Duodenal mucosa (tissue), 2 donors: ENCODE results near the gene MCOLN2.

Experiments
- H3K27ac ChIP-seq: one replicate; pipeline ENCODE4 v1.7.0; 2013; ENCODE audit warnings: low read depth, low read length
- H3K27me3 ChIP-seq, 2 donors: one replicate each; pipeline ENCODE4 v1.7.0; 2013; ENCODE audit warnings: low read length in 2 of 2, control low read depth in 1 of 2; ENCODE audit not compliant: insufficient read depth in 2 of 2, control insufficient read depth in 1 of 2
- H3K36me3 ChIP-seq, 2 donors: one replicate each; pipeline ENCODE4 v1.7.0; 2013; ENCODE audit warnings: low read length in 2 of 2, control low read depth in 1 of 2; ENCODE audit not compliant: insufficient read depth in 2 of 2, control insufficient read depth in 1 of 2
- H3K4me1 ChIP-seq, 2 donors: one replicate each; pipeline ENCODE4 v1.7.0; 2013; ENCODE audit warnings: low read length in 2 of 2, control low read depth in 1 of 2; ENCODE audit not compliant: insufficient read depth in 2 of 2, control insufficient read depth in 1 of 2
- H3K4me3 ChIP-seq, 2 donors: one replicate each; pipeline ENCODE4 v1.7.0; 2013; ENCODE audit warnings: low read length in 2 of 2, low read depth in 1 of 2
- H3K9ac ChIP-seq, 2 donors: one replicate each; pipeline ENCODE4 v1.7.0; 2013; ENCODE audit warnings: low read length in 2 of 2, low read depth in 1 of 2
- H3K9me3 ChIP-seq, 2 donors: one replicate each; pipeline ENCODE4 v1.7.0; 2013; ENCODE audit warnings: low read length in 2 of 2, control low read depth in 1 of 2; ENCODE audit not compliant: control insufficient read depth in 1 of 2

The MCOLN2 gene

GRCh38 chr1:84946631-84947030, 50.3 kb downstream of the MCOLN2 start:
- Histone ChIP-seq H3K4me3 (no peak overlapping the region), H3K27me3 (no peaks in the 10 kb centered on the region), H3K27ac (no peak overlapping the region), H3K36me3 (no peaks in the 10 kb centered on the region), H3K9me3 (no peaks in the 10 kb centered on the region), H3K4me1 (no peaks in the 10 kb centered on the region), H3K9ac (no peak overlapping the region)

- H3K27me3 ChIP-seq: no peaks in the 10 kb centered on the region
- H3K9me3 ChIP-seq: no peaks in the 10 kb centered on the region
- H3K27ac ChIP-seq: peak overlapping the region; percentile 33
- H3K9ac ChIP-seq: peak overlapping the region; percentile 36 to 61
- no peaks in the 10 kb centered on the region for H3K36me3 ChIP-seq
- peak overlapping the region; percentile 68 to 70 for H3K4me3 ChIP-seq
- H3K4me1 ChIP-seq: no peaks in the 10 kb centered on the region
These were observed 52.0 kb downstream of the MCOLN2 start for GRCh38 chr1:84944767-84945486.

- no peaks in the 10 kb centered on the region for H3K27me3 ChIP-seq
- H3K4me3 ChIP-seq: no peak overlapping the region
- no peak overlapping the region for H3K9ac ChIP-seq
- no peaks in the 10 kb centered on the region for H3K36me3 ChIP-seq
- H3K27ac ChIP-seq: no peak overlapping the region
- H3K9me3 ChIP-seq: no peaks in the 10 kb centered on the region
- H3K4me1 ChIP-seq: no peaks in the 10 kb centered on the region
These were observed 55.1 kb downstream of the MCOLN2 start for GRCh38 chr1:84941843-84942242.

GRCh38 chr1:84940481-84940880, 56.4 kb downstream of the MCOLN2 start:
- no peaks in the 10 kb centered on the region for H3K9me3 ChIP-seq

GRCh38 chr1:84939761-84940160, 57.2 kb downstream of the MCOLN2 start:
- Histone ChIP-seq H3K27me3 (no peaks in the 10 kb centered on the region), H3K27ac (no peak overlapping the region), H3K4me3 (no peak overlapping the region), H3K9ac (no peak overlapping the region), H3K9me3 (no peaks in the 10 kb centered on the region), H3K36me3 (no peaks in the 10 kb centered on the region), H3K4me1 (no peaks in the 10 kb centered on the region)

More at GRCh38 chr1:84940481-84940880, 56.4 kb downstream of the MCOLN2 start:
- Histone ChIP-seq H3K4me3 (no peak overlapping the region), H3K27ac (no peak overlapping the region), H3K4me1 (no peaks in the 10 kb centered on the region), H3K36me3 (no peaks in the 10 kb centered on the region), H3K27me3 (no peaks in the 10 kb centered on the region), H3K9ac (no peak overlapping the region)

- Histone ChIP-seq H3K9me3 (no peaks in the 10 kb centered on the region), H3K36me3 (no peaks in the 10 kb centered on the region)
These were observed 57.8 kb downstream of the MCOLN2 start for GRCh38 chr1:84939151-84939550.

GRCh38 chr1:84936116-84936810, 60.6 kb downstream of the MCOLN2 start:
- H3K4me3 ChIP-seq: no peak overlapping the region
- H3K36me3 ChIP-seq: no peaks in the 10 kb centered on the region
- H3K27ac ChIP-seq: no peak overlapping the region
- H3K9me3 ChIP-seq: no peaks in the 10 kb centered on the region
- H3K4me1 ChIP-seq: peaks cover 0 to 8% of the 10 kb centered on the region in 2 donors
- H3K27me3 ChIP-seq: no peaks in the 10 kb centered on the region
- H3K9ac ChIP-seq: no peak overlapping the region

More at GRCh38 chr1:84939151-84939550, 57.8 kb downstream of the MCOLN2 start:
- Histone ChIP-seq H3K9ac (no peak overlapping the region), H3K4me3 (no peak overlapping the region), H3K4me1 (no peaks in the 10 kb centered on the region), H3K27ac (no peak overlapping the region), H3K27me3 (no peaks in the 10 kb centered on the region)

GRCh38 chr1:84933011-84933611, 63.8 kb downstream of the MCOLN2 start:
- Histone ChIP-seq H3K36me3 (no peaks in the 10 kb centered on the region), H3K27me3 (no peaks in the 10 kb centered on the region), H3K9ac (no peak overlapping the region), H3K27ac (no peak overlapping the region), H3K9me3 (no peaks in the 10 kb centered on the region), H3K4me3 (no peak overlapping the region), H3K4me1 (peaks cover 0 to 8% of the 10 kb centered on the region in 2 donors)

GRCh38 chr1:84930831-84931230, 66.1 kb downstream of the MCOLN2 start:
- H3K9ac ChIP-seq: no peak overlapping the region
- no peaks in the 10 kb centered on the region for H3K27me3 ChIP-seq
- no peak overlapping the region for H3K4me3 ChIP-seq
- no peaks in the 10 kb centered on the region for H3K9me3 ChIP-seq
- H3K36me3 ChIP-seq: no peaks in the 10 kb centered on the region
- H3K27ac ChIP-seq: no peak overlapping the region
- H3K4me1 ChIP-seq: peaks cover 0 to 8% of the 10 kb centered on the region in 2 donors

GRCh38 chr1:84930329-84930728, 66.6 kb downstream of the MCOLN2 start:
- H3K27me3 ChIP-seq: no peaks in the 10 kb centered on the region
- no peak overlapping the region for H3K9ac ChIP-seq
- H3K36me3 ChIP-seq: no peaks in the 10 kb centered on the region
- no peak overlapping the region for H3K4me3 ChIP-seq
- H3K27ac ChIP-seq: no peak overlapping the region
- H3K4me1 ChIP-seq: peaks cover 0 to 8% of the 10 kb centered on the region in 2 donors
- no peaks in the 10 kb centered on the region for H3K9me3 ChIP-seq
